ENCODE data around the gene CACNB1. TPM values are rescaled to one million over a fixed set of nuclear protein-coding genes. Genes with fewer than 3 reads are reported as not detected.
A peak's percentile ranks its signal among the peaks of the same experiment; 100 is the strongest.

CACNB1 gene
- total and polyA plus RNA-seq, 10 of the 15 experiments (the other 5 are each of a cell fraction or from before 2014, with no cell fraction given), result 0.06 to 15.6 (median 6.3) TPM

GRCh38 chr17:39167476-39167875, 30.0 kb downstream of the CACNB1 start:
- Histone ChIP-seq H2AFZ (ENCODE audit: control insufficient read depth, low read depth, low read length) (no peak overlapping the region), H3K27ac (ENCODE audit: control insufficient read depth, insufficient read depth) (no peak overlapping the region), H3K4me3 (no peak overlapping the region), H3K27me3 (replicated peaks in 1 of 2; ENCODE audit: control insufficient read depth in 2 of 2, insufficient read depth in 2 of 2, low read length in 1 of 2) (peaks cover 0 to 2% of the 10 kb centered on the region in 2 experiments; a peak in 2 of 4 replicates), H3K4me1 (ENCODE audit: control insufficient read depth, insufficient read depth, low read length) (peaks cover 9% of the 10 kb centered on the region), H3K9me3 (replicated peaks; ENCODE audit: control insufficient read depth, insufficient read depth, low read length) (no peaks in the 10 kb centered on the region), H3K9ac (ENCODE audit: control insufficient read depth, insufficient read depth, low read length) (no peak overlapping the region), H3K79me2 (ENCODE audit: control insufficient read depth, insufficient read depth, low read length) (no peaks in the 10 kb centered on the region), H3K4me2 (ENCODE audit: control insufficient read depth, insufficient read depth) (no peak overlapping the region), H3K36me3 (ENCODE audit: control insufficient read depth in 2 of 2, insufficient read depth in 2 of 2, low read length in 1 of 2) (no peaks in the 10 kb centered on the region), H4K20me1 (ENCODE audit: control insufficient read depth, insufficient read depth) (no peaks in the 10 kb centered on the region)
- 30% methylated on average over 2 of the region's 2 CpGs for WGBS (ENCODE audit: insufficient coverage, insufficient replicate concordance, low lambda C conversion rate, missing lambda C conversion rate)
- ChIA-PET CTCF (interaction anchor here (1.5 to 5.0 kb wide), 7 partner anchors 7 to 184 kb away, joined by 4 to 128 read pairs (median 12); partner anchors contain the start of genes PLXDC1 and RPL19), POLR2A (interaction anchor here (0.6 to 0.9 kb wide), 2 partner anchors 111 to 132 kb away, joined by 3 read pairs; no protein-coding TSS in a partner anchor), RAD21 (ENCODE audit: unreplicated experiment) (interaction anchor here (1.3 to 1.8 kb wide), 3 partner anchors 14 to 184 kb away, joined by 6 to 11 read pairs (median 7); no protein-coding TSS in a partner anchor), SMC1A (ENCODE audit: uncharacterized antibody, unreplicated experiment) (interaction anchor here (0.7 to 7.6 kb wide), 7 partner anchors 14 to 185 kb away, joined by 3 to 47 read pairs (median 3); partner anchors contain the start of gene PLXDC1)
- BruUV-seq (replicated peaks), result no TSS peak
- intact Hi-C loops (cut with micrococcal nuclease; ENCODE audit: unreplicated experiment), result no loop called here
- no peak for FAIRE-seq
- TF ChIP-seq YY1 (IDR thresholded peaks at IDR 0.05; ENCODE audit: low read depth, low read length) (no peak), SPI1 (IDR thresholded peaks at IDR 0.05; ENCODE audit: borderline replicate concordance, insufficient read depth, low read depth, low read length) (peak; percentile 8; the same call in 1 of the 2 replicates)
- DNase-seq (ENCODE audit: low read depth, low spot score), result no peak
- peak; percentile 24; the same call in 2 of the 3 replicates for ATAC-seq
- in situ Hi-C loops (cut with MboI), result no loop called here

GRCh38 chr17:39166437-39167335, 30.8 kb downstream of the CACNB1 start:
- Histone ChIP-seq H3K4me2 (ENCODE audit: control insufficient read depth, insufficient read depth) (peak overlapping the region; percentile 5; the same call in 1 of the 2 replicates), H3K27ac (ENCODE audit: control insufficient read depth, insufficient read depth) (no peak overlapping the region), H3K4me3 (no peak overlapping the region), H3K79me2 (ENCODE audit: control insufficient read depth, insufficient read depth, low read length) (no peaks in the 10 kb centered on the region), H3K36me3 (ENCODE audit: control insufficient read depth in 2 of 2, insufficient read depth in 2 of 2, low read length in 1 of 2) (no peaks in the 10 kb centered on the region), H3K4me1 (ENCODE audit: control insufficient read depth, insufficient read depth, low read length) (peaks cover 9% of the 10 kb centered on the region), H3K9me3 (replicated peaks; ENCODE audit: control insufficient read depth, insufficient read depth, low read length) (no peaks in the 10 kb centered on the region), H3K9ac (ENCODE audit: control insufficient read depth, insufficient read depth, low read length) (no peak overlapping the region), H4K20me1 (ENCODE audit: control insufficient read depth, insufficient read depth) (no peaks in the 10 kb centered on the region), H3K27me3 (replicated peaks in 1 of 2; ENCODE audit: control insufficient read depth in 2 of 2, insufficient read depth in 2 of 2, low read length in 1 of 2) (peaks cover 0 to 2% of the 10 kb centered on the region in 2 experiments; a peak in 2 of 4 replicates), H2AFZ (ENCODE audit: control insufficient read depth, low read depth, low read length) (no peak overlapping the region)
- DNase-seq (ENCODE audit: low read depth, low spot score) (no peak), FAIRE-seq (no peak), ATAC-seq (no peak)
- no peak for TF ChIP-seq ZNF207 (IDR thresholded peaks at IDR 0.05; ENCODE audit: borderline replicate concordance)
- no peak for TF ChIP-seq TAF1 (IDR thresholded peaks at IDR 0.05; ENCODE audit: borderline replicate concordance, low read depth, low read length)
- TF ChIP-seq ZNF217 (IDR thresholded peaks at IDR 0.05), result no peak
- no TSS peak for BruUV-seq (replicated peaks)
- POLR2A ChIA-PET, result no interaction called here
- intact Hi-C loops (cut with micrococcal nuclease; ENCODE audit: unreplicated experiment) (no loop called here), in situ Hi-C loops (cut with MboI) (no loop called here)
- SMC1A ChIA-PET (ENCODE audit: uncharacterized antibody, unreplicated experiment), result interaction anchor here (0.5 to 7.6 kb wide), 8 partner anchors 8 to 500 kb away, joined by 3 to 47 read pairs (median 3); partner anchors contain the start of gene PLXDC1
- WGBS (ENCODE audit: insufficient coverage, insufficient replicate concordance, low lambda C conversion rate, missing lambda C conversion rate), result 22% methylated on average over 7 of the region's 7 CpGs
- CTCF ChIA-PET, result interaction anchor here (1.1 to 5.0 kb wide), 10 partner anchors 8 to 295 kb away, joined by 4 to 128 read pairs (median 8); partner anchors contain the start of genes PLXDC1 and RPL19
- RAD21 ChIA-PET (ENCODE audit: unreplicated experiment), result interaction anchor here (0.5 to 2.4 kb wide), 8 partner anchors 8 to 295 kb away, joined by 3 to 23 read pairs (median 4); partner anchors contain the start of gene RPL19
